Measurements from ENCODE around the gene THG1L. TPM values are rescaled to one million over a fixed set of nuclear protein-coding genes. Genes with fewer than 3 reads are reported as not detected.

Gene THG1L
- total and polyA plus RNA-seq, 10 of the 15 experiments (the other 5 are each of a cell fraction or from before 2014, with no cell fraction given): 24.8 to 58.0 (median 34.5) TPM

- TF ChIP-seq, protein P1, sequence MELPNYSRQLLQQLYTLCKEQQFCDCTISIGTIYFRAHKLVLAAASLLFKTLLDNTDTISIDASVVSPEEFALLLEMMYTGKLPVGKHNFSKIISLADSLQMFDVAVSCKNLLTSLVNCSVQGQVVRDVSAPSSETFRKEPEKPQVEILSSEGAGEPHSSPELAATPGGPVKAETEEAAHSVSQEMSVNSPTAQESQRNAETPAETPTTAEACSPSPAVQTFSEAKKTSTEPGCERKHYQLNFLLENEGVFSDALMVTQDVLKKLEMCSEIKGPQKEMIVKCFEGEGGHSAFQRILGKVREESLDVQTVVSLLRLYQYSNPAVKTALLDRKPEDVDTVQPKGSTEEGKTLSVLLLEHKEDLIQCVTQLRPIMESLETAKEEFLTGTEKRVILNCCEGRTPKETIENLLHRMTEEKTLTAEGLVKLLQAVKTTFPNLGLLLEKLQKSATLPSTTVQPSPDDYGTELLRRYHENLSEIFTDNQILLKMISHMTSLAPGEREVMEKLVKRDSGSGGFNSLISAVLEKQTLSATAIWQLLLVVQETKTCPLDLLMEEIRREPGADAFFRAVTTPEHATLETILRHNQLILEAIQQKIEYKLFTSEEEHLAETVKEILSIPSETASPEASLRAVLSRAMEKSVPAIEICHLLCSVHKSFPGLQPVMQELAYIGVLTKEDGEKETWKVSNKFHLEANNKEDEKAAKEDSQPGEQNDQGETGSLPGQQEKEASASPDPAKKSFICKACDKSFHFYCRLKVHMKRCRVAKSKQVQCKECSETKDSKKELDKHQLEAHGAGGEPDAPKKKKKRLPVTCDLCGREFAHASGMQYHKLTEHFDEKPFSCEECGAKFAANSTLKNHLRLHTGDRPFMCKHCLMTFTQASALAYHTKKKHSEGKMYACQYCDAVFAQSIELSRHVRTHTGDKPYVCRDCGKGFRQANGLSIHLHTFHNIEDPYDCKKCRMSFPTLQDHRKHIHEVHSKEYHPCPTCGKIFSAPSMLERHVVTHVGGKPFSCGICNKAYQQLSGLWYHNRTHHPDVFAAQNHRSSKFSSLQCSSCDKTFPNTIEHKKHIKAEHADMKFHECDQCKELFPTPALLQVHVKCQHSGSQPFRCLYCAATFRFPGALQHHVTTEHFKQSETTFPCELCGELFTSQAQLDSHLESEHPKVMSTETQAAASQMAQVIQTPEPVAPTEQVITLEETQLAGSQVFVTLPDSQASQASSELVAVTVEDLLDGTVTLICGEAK (IDR thresholded peaks at IDR 0.05; ENCODE audit: borderline replicate concordance): no peak
- TF ChIP-seq MYB (IDR thresholded peaks at IDR 0.05; ENCODE audit: borderline replicate concordance, low read depth, low read length) (no peak), BACH1 (IDR thresholded peaks at IDR 0.05; ENCODE audit: borderline replicate concordance) (no peak), MAX (IDR thresholded peaks at IDR 0.05; ENCODE audit: low read depth, low read length) (no peak), TCF12 (IDR thresholded peaks at IDR 0.05; ENCODE audit: low read depth, low read length) (peak; percentile 70; the same call in 1 of the 2 replicates)
These were observed 41.1 kb upstream of the THG1L start (continued) for GRCh38 chr5:157689942-157690689.

Data from GM12878 (cell line).